Rectal smooth muscle tissue (tissue), 1 donor: Measurements from ENCODE around the gene CLDN7.
A peak's percentile ranks its signal among the peaks of the same experiment; 100 is the strongest.

Experiments used
- H3K27ac ChIP-seq: one replicate; pipeline ENCODE4 v1.7.0; 2013; ENCODE audit warnings: low read depth, low read length, inconsistent platforms
- H3K27me3 ChIP-seq: one replicate; pipeline ENCODE4 v1.7.0; 2013; ENCODE audit warnings: low read length; ENCODE audit not compliant: control insufficient read depth, insufficient read depth
- H3K36me3 ChIP-seq: one replicate; pipeline ENCODE4 v1.7.0; 2013; ENCODE audit warnings: low read length; ENCODE audit not compliant: control insufficient read depth, insufficient read depth
- H3K4me1 ChIP-seq: one replicate; pipeline ENCODE4 v1.7.0; 2013; ENCODE audit warnings: low read length; ENCODE audit not compliant: control insufficient read depth, insufficient read depth
- H3K4me3 ChIP-seq: one replicate; pipeline ENCODE4 v1.7.0; 2013; ENCODE audit warnings: low read length
- H3K9ac ChIP-seq: one replicate; pipeline ENCODE4 v1.7.0; 2013; ENCODE audit warnings: low read length

CLDN7 gene

DNA sequence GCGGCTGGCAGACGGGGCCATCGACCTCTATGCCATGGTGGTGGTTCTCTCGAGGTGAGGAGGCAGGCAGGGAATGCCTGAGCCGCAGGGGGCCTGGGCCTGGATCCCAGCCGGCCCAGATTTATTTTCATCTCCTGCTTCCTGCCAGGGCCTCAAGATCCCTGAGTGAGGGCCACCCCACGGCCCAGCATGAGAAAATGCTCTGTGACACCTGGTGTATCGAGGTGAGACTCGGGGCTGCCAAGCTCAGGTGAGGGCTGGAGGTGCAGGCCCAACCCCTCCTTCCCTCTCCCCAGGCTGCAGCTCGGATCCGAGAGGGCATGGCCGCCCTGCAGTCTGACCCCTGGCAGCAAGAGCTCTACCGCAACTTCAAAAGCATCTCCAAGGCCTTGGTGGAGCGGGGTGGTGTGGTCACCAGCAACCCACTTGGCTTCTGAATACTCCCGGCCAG is 37.6 kb downstream of the CLDN7 start:
- Histone ChIP-seq H3K4me1 (peaks cover 10% of the 10 kb centered on the region), H3K27me3 (no peaks in the 10 kb centered on the region), H3K27ac (no peak overlapping the region), H3K9ac (no peak overlapping the region), H3K4me3 (no peak overlapping the region), H3K36me3 (peaks cover 57% of the 10 kb centered on the region)

GRCh38 chr17:7224110-7224509 is 38.2 kb downstream of the CLDN7 start:
- no peak overlapping the region for H3K4me3 ChIP-seq
- H3K4me1 ChIP-seq = peaks cover 14% of the 10 kb centered on the region
- H3K9ac ChIP-seq = no peak overlapping the region
- H3K36me3 ChIP-seq = peaks cover 52% of the 10 kb centered on the region
- no peaks in the 10 kb centered on the region for H3K27me3 ChIP-seq
- no peak overlapping the region for H3K27ac ChIP-seq

DNA sequence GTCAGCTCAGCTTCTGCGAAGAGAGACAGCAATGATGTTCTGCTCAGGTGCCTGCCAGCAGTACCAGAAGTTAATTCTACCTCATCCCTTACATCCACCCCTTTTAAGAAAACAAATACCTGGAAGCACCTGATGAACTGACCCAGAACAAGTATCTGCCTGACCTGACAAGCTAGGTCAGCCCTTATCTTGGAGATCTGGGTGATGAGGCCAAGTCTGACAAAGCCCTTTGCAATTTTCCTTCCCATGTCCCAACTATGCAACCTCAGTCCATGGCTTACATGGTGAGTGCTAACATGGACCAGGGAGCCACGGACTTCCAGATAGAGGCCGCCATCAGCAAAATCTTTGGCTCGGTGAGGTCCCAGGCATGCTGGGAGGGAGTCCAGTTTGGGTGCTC is 38.9 kb downstream of the CLDN7 start:
- Histone ChIP-seq H3K4me1 (peaks cover 14% of the 10 kb centered on the region), H3K4me3 (no peak overlapping the region), H3K27me3 (no peaks in the 10 kb centered on the region), H3K36me3 (peaks cover 44% of the 10 kb centered on the region), H3K9ac (no peak overlapping the region), H3K27ac (no peak overlapping the region)

DNA sequence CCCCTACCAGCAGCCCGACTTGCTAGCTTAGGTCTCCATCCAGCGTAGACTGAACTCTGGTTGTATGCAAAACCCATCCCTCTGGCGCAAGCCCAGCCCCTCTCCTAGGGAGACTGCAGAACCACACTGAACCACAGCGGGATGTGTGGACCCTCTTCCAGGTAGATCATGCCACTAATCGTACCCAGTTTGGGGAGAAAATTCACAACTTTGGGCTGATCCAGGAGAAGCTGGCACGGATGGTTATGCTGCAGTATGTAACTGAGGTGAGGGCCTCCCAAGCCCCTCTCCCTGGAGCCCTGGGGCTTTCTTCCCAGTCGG is 39.3 kb downstream of the CLDN7 start:
- Histone ChIP-seq H3K36me3 (peaks cover 43% of the 10 kb centered on the region), H3K27ac (no peak overlapping the region), H3K9ac (no peak overlapping the region), H3K4me3 (no peak overlapping the region), H3K27me3 (no peaks in the 10 kb centered on the region), H3K4me1 (peaks cover 17% of the 10 kb centered on the region)

DNA sequence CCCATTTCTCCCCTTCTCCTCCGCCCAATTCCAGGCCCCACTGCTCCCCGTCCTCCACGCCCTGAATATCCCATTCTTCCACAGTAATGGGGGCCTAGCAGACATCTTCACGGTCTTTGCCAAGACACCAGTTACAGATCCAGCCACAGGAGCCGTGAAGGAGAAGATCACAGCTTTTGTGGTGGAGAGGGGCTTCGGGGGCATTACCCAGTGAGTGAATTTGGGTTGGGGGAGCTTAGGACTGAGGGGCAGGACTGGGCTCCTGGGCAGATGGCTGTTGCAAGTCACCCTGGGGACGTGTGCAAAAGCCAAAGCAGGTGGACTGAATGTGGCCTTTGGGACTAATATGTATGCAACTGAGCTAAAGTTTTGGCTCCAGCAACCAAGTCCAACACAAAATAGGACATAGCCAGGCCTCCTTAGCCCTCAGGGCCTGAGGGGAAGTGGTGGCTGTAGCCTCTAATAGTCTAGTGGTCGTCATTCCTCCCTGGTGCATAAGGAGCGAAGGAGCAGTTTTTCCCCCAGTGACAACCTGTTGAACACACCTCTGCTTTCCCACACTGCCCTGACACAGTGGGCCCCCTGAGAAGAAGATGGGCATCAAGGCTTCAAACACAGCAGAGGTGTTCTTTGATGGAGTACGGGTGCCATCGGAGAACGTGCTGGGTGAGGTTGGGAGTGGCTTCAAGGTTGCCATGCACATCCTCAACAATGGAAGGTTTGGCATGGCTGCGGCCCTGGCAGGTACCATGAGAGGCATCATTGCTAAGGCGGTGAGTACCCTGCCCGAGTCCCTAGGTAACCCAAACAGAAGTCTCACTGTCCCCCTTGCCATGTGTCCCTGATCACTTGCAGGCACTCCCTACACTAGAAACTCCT is 39.9 kb downstream of the CLDN7 start:
- H3K27ac ChIP-seq = no peak overlapping the region
- H3K4me1 ChIP-seq = peaks cover 18% of the 10 kb centered on the region
- no peak overlapping the region for H3K4me3 ChIP-seq
- peaks cover 40% of the 10 kb centered on the region for H3K36me3 ChIP-seq
- no peak overlapping the region for H3K9ac ChIP-seq
- H3K27me3 ChIP-seq = no peaks in the 10 kb centered on the region

GRCh38 chr17:7221278-7222092 is 40.8 kb downstream of the CLDN7 start:
- H3K4me1 ChIP-seq = peaks cover 18% of the 10 kb centered on the region
- peak overlapping the region; percentile 93 for H3K27ac ChIP-seq
- H3K4me3 ChIP-seq = peak overlapping the region; percentile 93
- peak overlapping the region; percentile 52 for H3K9ac ChIP-seq
- H3K36me3 ChIP-seq = peaks cover 31% of the 10 kb centered on the region
- H3K27me3 ChIP-seq = no peaks in the 10 kb centered on the region

- Histone ChIP-seq H3K4me1 (peaks cover 20% of the 10 kb centered on the region), H3K9ac (peak overlapping the region; percentile 86), H3K4me3 (peak overlapping the region; percentile 93), H3K27ac (peak overlapping the region; percentile 93), H3K27me3 (no peaks in the 10 kb centered on the region), H3K36me3 (peaks cover 27% of the 10 kb centered on the region)
Measured at GRCh38 chr17:7220593-7221277, 41.5 kb downstream of the CLDN7 start.

DNA sequence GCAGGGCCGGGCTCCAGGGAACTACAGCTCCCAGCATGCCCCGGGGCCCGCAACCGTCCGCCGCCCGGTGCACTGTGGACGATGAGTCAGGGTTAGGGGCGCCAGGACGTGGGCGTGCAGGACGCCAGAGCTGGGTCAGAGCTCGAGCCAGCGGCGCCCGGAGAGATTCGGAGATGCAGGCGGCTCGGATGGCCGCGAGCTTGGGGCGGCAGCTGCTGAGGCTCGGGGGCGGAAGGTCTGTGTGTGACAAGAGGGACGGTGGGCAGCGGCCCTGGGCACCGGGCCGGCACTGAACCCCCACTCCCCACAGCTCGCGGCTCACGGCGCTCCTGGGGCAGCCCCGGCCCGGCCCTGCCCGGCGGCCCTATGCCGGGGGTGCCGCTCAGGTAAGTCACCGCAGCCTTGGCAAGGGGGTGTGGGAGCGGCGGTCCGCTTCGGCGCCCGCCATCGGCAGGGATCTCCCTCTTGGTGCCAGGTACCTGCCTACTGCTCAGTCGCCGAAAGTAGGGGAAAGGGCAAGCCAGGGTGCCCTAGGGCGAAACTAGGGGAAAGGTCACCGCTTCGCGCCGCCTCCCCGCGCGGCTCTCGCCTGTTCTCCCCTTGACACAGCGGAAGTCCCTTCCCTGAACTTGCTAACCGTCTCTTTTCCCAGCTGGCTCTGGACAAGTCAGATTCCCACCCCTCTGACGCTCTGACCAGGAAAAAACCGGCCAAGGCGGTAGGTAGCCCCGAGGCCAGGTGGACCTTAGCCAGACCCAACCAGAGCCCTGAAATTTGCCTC is 42.3 kb downstream of the CLDN7 start, which contains the start of the genes ACADVL and DLG4:
ACADVL (plus strand) TSS at position 127 of the 781 bp plus-strand sequence; CDS start at position 174, 47 bp downstream.
DLG4 (minus strand) TSS at position 25 of the 781 bp plus-strand sequence.
- peaks cover 27% of the 10 kb centered on the region for H3K36me3 ChIP-seq
- H3K4me1 ChIP-seq = peaks cover 23% of the 10 kb centered on the region
- peak within 1 kb of the TSS; percentile 93 for H3K27ac ChIP-seq
- H3K27me3 ChIP-seq = no peaks in the 10 kb centered on the region
- H3K4me3 ChIP-seq = peak within 1 kb of the TSS; percentile 93
- H3K9ac ChIP-seq = peak within 1 kb of the TSS; percentile 86

DNA sequence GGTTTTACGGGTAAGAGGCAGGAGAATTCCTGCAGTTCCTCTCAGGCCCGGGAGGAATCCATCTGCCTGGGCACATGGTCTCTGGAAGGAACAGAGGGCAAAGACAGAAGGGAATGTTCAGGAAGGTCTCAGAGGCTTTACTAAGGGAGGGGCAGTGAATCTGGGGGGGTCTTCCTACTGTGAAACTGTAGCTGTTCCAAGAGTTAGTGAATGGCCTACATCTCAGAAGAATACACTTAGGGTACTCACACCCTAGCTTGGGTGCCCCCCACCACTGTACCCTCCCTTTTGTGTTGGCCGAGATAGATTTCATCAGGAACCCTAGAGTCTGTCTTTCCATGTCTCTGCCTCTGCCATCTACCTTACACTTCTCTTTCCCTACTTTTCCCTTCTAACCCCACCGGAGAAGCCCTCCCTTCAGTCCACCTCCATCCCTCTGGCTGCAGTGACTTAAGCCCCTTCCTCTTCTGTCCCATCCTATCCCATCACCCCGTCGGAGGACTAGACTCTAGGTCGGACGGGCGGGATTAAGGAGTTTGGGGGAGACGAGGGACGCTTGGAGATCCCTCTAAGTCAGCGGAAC is 43.0 kb downstream of the CLDN7 start:
- Histone ChIP-seq H3K36me3 (peaks cover 24% of the 10 kb centered on the region), H3K27me3 (no peaks in the 10 kb centered on the region), H3K4me3 (peak overlapping the region; percentile 93), H3K27ac (peak overlapping the region; percentile 93), H3K9ac (peak overlapping the region; percentile 57), H3K4me1 (peaks cover 23% of the 10 kb centered on the region)

DNA sequence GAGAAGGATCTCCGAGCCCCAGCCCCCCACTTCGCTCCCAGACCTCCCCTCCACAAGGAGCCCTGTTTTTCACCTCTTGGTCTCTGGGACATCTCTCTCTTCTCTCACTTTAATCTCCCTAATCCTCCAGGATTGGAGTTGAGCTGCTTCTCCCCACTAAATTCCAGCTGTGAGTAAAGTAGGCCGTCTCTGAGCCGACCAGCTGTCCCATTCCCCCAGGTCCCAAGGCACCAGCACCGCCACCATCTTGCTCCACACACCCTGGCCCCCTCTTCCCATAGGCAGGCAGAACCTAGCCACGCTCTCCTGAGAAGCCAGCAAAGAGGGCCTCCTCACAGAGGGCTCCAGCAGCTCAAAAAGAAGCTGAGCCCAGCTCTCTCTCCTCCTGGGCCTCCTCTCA is 43.5 kb downstream of the CLDN7 start:
- peaks cover 19% of the 10 kb centered on the region for H3K36me3 ChIP-seq
- no peak overlapping the region for H3K9ac ChIP-seq
- H3K27ac ChIP-seq = peak overlapping the region; percentile 93
- peaks cover 28% of the 10 kb centered on the region for H3K4me1 ChIP-seq
- no peak overlapping the region for H3K4me3 ChIP-seq
- peaks cover 3% of the 10 kb centered on the region for H3K27me3 ChIP-seq

- peaks cover 30% of the 10 kb centered on the region for H3K4me1 ChIP-seq
- H3K9ac ChIP-seq = no peak overlapping the region
- H3K36me3 ChIP-seq = peaks cover 13% of the 10 kb centered on the region
- peak overlapping the region; percentile 56 for H3K4me3 ChIP-seq
- peaks cover 3% of the 10 kb centered on the region for H3K27me3 ChIP-seq
- peak overlapping the region; percentile 77 for H3K27ac ChIP-seq
Measured at GRCh38 chr17:7218166-7218565, 44.1 kb downstream of the CLDN7 start.
